Measurements from ENCODE around the gene SMAD7.
A peak's percentile ranks its signal among the peaks of the same experiment; 100 is the strongest.

The SMAD7 gene

DNA sequence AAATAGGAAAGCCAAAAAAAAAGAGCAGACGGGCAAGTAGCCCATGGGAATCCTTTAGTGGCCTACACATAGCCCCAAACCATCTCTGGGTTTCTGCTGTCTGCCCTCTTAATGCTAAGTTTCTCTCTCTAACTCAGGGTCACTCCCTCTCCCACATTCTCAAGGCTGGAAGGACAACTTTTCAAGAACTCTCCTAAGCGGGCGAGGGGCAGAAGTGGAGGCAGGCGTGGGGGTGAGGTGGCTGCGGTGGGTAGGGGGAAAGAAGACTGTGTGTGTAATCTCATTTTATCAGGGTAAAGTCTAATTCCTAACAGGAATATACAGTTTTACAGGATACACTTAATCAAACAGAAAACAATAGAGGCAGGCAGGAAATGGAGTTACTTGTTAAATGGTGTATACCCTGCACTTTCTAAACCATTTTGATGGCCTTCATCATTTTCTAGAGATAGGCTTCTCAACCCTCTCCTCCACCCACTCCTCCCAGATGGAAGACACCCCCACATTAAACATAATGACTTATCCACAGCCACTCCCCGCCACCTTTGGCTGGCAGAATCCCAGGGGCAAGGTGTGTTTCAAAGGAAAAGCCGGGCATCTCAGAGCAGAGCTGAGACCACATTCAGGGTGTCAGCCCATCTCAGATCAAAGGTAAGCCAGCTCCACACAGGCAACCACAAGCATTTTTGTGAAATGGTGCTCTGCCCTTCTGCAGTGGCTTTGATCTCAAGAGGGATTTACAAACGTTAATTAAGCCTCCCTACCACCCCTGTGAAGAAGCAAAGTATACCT is 6.8 kb downstream of the SMAD7 start:
- no peak for DNase-seq

DNA sequence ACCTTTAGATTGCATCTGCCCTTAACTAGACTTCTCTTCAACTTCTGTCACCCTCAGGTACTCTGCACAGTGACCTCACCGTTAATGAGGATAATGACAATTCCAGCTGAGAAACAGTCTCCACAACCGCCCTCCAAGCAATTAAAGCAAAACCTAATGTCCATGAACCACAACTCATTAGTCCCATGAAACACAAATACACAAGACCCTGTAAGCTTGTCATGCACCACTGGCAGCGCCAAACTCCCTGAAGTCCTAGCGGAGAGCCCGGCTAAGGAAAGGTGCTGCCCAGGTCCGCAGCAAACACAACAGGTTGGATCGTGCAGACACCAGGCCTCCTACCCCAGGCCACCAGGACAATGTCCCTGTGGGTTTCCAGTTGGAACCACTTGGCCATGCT is 7.4 kb downstream of the SMAD7 start:
- no peak for DNase-seq

DNA sequence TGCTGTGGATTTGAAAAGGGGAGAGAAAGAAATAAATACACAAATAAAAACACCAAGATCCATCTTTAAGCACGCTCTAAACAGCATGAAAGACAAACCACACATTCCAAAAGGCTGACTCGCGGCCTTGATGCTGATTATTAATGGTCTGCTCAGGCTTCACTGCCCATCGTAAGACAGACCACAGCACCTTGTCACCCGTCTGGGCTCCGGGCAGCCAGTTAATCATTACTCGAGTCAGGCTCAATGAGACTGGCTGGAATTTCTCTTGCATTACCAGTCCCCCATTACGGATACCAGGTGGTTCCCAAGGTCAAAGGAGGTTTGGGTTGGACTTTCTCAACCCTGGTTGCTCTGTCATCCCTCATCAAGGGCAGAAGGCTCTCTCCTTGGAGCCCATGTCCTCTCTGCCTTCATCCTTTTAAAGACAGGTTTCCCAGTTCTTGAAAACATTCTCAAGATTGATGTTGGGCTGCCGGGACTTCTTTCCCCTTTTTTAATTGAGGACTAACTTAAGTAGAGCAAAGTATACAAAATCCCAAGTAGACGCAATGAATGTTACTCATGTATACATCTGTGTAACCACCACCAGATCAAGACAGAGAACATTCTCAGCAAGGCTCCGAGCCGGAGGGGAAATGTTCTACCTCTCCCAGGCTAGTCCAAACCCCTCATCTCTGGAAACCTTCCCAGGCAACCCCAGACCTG is 8.1 kb downstream of the SMAD7 start:
- DNase-seq: no peak

DNA sequence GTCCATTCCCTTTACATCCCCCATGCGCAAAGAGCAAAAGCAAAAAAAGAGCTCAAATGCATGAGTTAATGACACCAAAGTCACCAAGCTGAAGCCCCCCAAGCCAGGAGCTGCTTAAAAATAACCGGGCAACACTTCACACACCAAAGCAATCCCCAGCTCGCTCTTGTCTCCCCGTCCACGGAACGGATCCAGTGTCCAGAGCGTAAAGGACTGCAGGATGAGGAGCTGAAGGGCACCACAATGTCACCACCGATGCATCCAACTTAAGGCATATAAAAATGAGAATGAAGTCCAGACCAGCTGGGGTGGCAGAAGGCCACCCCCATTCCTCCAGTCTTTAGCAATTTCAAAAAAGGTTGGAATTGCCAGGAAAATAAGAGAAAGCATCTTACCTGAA is 8.7 kb downstream of the SMAD7 start:
- no peak for DNase-seq

DNA sequence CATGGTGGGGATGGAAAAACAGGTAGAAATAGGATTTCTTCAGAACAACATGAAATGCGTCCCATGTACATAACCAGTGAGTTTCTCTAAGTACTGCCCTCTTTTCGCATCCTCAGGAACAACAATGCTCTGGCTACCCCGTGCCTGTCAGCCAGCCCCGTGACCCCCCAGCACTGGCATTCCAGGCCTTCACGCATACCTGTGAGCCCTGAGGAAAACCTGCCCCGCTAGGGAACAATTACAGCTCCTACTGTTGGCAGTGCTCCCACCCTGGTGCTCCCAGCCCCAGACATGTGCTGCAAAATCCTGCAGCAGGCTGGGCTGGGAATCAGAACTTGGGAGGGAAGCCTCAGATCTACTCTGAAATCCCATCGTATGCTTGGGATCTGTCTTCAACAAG is 9.1 kb downstream of the SMAD7 start:
- DNase-seq: no peak

DNA sequence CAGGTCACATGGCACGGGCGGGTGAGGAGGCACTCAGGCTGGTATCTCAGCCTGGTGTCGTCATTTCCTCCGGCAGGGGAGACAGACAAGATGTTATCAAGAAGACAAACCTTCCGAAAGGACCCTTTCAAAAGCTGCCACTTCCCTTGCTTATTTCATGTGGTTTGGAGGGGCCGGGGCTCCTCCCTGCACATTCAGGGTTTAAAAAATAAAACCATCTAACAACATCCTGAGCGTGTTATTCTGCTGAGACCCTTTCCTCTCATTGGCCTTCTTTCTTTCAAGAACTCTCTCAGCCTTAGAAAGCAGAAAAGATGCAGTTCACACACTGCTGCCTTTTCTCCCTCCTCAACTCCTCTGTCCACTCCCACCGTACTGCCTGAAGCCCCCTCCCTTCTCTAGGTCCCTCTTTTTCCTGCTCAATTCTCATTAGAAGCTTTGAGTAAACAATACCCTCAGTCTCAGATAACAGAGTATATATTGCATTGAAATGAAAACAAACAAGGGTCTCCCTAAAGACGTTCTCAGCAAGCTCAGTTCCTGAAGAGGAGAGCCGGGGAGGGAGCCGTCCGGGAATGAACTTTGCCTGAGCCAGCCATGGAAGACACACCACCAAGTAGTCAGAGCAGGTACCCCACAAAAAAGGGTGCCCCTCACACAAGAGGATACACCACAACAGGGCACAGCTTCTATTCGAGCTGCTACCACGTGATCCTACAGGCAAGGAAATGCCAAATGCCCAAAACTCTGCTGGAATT is 9.7 kb downstream of the SMAD7 start:
- no peak for DNase-seq

DNA sequence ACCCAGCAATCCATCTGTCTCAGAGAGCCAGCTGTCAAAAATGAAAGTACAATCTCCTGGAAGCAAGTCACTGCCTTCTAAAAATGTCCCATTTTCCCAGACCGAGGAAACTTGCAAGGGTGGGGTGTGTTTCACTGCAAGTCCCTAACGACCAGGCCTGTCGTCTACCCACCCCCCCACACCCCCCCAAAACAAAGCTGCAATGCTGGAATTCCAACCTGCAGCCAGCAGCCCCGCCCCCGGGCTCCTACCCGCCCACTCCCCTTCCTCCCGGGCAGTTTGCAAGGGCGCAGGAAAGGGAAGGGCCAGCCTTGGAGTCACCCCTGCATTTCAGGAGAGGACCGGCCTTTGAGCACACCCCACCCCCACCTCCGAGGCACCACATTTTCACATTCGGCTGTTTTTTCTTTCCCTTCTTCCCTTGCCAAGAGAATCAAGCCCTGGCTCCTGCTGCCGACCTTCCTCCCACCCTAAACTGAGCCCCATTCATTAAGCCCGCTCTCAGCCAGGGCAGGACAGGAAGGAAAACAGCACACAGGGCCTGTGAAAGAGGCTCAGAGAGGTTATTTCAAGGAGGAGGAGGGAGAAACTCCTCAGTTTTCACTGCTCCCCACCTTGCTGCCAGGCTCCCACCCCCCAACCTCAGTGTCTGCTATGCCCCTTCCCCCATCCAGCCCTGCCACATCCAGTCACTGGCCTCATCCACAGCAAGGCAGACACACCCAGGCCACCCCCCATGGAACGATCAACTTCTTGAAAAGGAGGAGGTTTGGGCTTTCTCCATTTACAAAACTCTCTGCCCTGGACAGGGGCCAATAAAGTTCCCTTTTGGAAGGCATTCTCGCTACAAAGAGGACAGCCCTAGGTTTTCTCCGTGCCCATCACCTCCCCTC is 11.3 kb downstream of the SMAD7 start:
- DNase-seq: no peak

DNA sequence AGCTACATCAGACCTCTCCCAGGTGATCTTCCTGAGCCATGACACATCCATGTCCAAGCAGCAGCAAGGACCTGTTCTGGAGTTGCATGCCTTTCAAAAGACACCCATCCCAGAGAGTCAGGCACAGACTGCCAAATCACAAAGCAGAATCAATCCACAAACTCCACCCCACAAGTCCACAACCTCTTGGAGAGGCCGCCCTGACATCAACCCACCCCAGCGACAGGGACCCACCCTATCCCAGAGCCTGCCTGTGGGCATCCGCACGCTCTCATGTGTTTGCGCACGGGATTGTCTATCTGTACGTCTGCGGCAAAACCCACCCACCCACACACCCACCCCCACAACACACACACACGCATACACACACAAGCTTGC is 11.9 kb downstream of the SMAD7 start:
- no peak for DNase-seq

DNA sequence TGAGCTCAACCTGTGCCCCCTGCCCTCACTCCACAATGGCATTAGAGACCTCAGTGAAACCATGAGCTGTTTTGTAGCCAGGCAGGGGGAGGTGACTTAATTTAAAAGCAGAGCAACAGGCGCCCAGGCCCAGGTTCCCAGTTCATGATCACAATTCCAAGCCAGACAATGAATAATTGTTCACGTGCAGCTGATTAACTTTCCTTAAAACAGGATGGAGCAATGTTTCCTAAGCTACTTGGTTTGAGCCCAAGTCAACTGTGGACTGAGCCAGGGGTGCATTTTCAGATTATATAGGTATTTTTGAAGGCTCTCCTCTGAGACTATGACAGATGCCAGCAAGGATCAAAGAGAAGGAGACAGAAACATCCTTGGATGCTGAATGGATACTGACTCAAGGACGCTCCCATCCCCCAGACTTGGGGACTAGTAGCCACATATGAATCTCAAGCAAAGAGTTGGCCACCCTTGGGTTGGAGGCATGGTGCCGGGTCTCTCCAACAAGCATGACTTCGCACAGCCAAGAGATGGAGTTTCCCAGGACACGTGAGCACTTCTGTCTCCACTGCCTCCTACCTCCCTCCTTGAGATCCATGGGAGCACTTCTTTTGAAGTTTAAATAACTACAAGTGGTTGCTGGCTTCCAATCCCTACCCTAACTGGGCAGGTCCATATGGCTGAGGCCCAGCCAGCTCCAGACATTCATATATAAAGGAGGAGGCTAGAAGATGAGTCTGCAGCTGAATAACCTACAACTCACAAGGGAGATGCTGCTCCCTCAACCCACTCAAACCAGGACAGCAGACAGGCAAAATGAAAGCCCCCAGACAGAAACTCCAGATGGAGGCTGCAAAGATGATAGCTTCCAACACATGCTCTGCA is 12.7 kb downstream of the SMAD7 start:
- no peak for DNase-seq

DNA sequence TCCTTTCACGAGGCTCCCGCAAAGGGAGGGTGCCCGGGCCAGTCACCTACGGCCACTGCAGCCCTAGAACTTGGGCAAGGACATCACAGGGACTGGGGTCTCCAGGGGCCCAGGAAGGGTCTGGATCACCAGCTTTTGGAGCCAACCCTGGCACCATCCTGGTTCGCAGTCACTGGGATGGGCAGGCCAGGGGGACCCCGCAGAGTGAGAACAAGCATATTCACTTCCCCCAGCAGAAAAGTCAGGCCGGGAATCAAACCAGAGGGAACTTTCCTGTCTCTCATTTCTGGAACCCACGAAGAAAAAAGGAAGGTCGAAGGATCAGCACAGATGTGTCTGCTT is 15.4 kb downstream of the SMAD7 start:
- no peak for DNase-seq

DNA sequence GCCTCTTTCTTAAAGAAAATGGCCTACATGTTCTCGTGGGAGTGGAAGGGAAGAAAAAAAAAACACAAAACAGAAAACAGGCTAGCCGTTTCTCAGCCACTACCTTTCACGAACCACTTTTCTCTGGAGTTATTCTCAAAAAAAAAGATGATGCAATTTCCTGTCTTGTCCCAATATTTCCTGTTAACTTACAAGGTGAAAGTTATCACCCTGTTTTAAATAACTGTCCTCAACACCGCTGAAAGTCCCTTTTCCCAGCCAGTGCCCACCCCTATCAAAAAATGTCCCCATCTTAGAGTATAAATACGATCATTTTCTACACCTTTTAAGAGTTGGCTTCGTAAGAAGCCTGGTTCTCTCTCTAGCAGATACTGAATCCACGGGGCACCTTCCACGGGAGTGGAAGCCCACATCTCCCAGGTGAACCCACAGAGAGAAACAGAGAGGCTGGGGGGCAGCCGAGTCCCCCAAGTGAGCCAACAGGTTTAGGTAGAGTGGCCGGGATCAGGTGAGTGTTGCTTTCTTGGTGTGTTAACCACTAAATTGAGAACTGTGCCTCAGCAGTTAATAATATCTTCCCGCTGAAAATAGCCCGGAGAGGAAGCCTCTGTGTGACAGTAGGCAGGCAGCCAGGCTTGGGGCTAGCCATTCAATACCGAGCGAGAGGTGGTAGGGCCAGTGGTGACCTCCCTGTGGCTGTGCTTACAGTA is 15.9 kb downstream of the SMAD7 start:
- peak; percentile 76 for DNase-seq

DNA sequence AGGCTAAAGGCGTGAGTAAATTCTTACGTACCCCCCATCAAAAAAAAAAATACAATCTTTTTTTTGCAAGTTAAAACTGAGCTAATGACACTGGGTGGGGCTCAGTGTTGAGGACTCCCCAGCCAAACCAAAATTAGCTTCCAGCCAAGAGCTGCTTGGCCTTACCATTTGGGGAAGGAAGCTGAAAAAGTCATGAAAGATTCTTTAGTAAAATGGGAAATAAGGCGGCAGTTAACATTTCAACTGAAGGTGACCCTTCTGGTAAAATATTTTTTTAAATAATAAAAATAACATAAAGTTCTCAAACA is 16.4 kb downstream of the SMAD7 start:
- peak; percentile 76 for DNase-seq

DNA sequence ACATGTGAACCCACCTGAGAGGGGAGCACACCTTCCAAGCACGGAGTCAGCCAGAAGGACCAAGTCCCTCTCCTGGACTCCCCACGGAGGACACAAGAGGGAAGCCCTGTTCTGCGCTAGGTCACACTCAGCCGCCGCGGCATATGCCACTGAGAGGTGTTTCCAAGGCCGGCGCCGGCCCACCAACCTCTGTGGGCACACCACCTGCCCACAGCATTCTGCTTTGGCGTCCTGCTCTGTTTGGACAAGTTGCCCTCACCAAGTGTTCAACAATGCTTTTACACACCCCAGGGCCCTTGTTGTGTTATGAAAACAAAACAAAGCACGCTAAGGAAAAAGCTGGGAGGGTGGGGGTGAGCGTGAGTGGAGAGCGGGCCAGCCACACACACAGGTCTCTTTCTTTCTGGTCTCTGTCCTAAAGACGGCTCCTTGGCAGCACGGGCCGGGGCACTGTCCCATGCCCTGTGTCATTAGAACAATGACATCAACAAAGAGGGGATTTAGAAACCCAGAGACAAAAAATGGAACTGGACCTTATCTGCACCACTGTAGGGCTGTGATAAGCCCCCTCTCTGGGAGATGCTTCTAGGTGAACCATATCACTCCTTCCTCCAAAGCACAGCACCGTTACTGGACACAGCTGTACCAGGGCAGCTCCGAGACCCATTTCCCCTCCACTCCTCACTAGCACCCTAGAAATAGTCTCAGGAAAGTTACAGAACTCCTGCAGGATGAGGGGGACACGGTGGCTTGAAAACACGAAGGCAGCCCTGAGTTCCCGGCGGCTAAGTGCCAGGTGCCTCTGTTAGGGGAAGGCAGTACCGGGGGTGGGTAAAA is 17.0 kb downstream of the SMAD7 start:
- DNase-seq: no peak

DNA sequence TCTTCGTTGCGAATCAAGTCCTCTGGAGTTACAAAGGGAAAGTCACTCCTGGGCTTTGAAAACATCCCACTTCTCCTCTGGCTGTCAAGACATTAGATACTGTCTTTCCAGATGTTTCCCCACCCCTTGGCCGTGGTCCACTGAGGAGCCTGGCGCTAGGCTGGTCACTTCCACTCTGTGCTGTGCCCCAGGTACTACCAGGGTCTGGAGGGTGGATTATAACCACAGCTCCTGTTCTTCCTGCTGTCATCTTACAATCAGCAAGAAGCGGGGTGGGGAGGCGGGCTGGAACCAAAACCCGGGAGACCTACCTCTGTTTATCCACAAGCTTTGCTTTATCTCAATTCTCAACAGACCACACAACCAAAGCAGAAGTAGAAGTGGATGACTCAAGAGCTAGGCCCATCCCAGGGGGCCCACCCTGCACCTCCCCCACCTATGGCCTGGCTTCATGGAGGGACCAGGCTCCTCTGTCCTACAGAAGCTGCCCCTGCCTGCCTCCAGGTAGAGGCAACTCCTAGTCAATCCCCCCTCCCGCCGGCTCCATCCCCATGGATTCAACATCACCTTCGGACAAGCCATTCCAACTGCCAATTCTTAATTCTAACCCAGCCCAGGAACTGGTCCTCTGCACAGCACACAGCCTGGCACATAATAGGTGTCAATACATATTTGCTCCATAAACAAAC is 17.8 kb downstream of the SMAD7 start:
- no peak for DNase-seq

DNA sequence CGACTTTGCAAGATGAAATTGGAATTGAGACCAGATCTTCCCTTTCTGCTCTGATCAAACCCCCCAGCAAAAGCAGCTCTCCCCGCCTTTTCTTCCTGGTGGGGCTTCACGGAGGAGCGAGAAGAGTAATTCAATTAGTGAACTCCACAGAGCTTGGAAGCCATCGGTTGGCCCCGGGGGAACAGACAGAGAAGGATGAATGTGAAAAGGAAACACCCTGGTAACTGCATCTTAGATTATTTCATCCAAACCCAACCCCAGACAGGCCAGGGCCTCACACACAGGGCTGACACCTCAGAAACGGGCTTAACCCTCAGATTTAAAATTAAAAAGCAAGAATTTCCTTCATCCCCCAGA is 18.3 kb downstream of the SMAD7 start:
- no peak for DNase-seq

DNA sequence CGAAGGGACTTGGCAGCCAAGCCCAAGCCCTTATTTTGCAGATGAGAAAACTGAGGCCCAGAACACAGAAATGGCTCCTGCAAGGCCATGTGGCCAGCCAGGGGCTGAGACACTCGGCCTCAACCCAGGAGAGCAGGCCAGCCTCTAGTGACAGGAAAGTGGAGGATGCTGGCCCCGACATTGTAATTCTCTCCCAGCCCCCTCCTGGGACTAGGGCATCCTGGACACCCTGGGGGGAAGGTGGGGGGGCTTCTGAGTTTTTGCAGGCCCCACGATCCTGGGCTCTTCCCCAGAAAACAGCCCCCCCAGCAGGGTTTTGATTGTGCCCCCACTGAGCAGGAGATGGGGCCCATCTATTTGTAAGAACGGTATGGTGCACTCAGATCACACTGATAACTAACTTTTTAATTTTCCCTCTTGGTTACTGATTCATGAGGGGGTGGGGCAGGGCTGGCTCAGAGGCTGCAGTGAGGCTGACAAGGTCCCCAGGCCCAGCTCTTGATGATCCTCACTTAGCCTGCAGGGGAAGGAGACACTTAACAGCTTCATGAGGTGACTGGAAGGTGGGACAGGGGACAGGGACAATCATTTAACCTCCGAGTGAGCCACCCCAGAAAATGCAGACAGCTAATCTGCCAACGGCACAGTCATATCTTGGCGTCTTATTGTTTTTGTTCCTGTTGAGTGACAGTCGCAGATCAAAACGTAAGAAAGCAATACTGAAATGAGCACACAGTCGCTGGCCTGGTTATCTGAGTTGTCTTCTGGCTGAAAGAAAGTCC is 18.9 kb downstream of the SMAD7 start:
- no peak for DNase-seq

DNA sequence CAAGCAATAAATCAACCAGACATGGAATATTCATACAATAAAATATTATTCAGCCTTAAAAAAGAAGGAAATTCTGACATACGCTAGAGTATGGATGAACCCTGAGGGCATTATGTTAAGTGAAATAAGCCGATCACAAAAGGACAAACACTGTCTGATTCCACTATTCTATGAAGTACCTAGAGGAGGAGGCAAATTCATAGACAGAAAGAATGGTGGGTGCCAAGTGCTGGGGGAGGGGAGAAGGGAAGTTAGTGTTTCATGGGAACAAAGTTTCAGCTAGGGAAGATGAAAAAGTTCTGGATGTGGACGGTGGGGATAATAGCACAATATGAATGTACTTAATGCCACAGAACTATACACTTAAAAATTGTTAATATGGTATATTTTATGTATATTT is 19.8 kb downstream of the SMAD7 start:
- no peak for DNase-seq

DNA sequence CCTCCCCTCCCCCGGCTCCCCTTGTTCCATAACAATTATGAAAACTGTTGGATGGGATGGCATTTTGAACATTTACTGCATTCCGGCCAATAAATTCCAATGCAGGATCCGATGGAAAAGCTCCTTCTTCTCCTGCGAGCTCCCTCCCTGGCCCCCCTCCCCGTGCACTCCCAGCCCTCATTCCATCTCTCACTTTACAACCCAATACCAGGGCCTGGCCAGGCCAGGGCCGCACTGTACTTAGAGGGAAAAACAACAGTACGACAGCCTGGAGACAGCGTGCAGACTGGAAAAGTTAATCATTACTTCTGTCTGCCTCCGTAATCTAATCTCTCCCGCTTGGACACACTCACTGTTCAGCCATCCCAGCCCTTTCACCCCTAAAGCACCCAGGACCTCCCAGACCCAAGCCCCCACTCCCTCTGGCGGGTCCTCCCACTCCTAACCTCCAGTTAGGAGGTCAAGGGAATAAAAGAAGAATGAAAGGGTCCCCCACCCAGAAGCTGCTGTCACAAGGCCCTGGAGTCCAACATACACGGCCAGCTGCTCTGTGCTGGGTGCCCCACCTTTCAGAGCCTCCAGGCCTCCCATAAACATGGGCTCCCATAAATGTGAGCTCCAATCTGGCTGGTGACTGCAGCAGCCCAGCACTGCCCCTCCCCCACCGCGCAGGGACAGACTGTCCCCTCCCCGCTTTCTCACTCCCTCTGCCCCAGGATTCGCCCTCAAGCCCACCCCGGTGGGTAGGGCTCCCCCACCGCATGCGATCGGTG is 20.6 kb downstream of the SMAD7 start:
- DNase-seq: no peak

Measured in KG1 (cell line).